K562 (cell line): ENCODE data around the gene MYL12A. TPM values are rescaled to one million over a fixed set of nuclear protein-coding genes. Genes with fewer than 3 reads are reported as not detected.

Experiments used
- DEAF1 ChIP-seq: fragments of 450-650 bp; formaldehyde crosslinking; IDR thresholded peaks from 2 replicates; pipeline ENCODE4 v1.4.0; 2020; ENCODE audit warnings: mild to moderate bottlenecking, moderate library complexity
- FOXK2 ChIP-seq, 2 experiments: fragments of 450-650 bp; IDR thresholded peaks in 1 of 2; conservative IDR thresholded peaks in 1 of 2; 2 replicates each; pipeline ENCODE4 v1.6.1; 2016; ENCODE audit warnings: low read depth in 2 of 2, mild to moderate bottlenecking in 1 of 2
- GATAD2A ChIP-seq: fragments of 450-650 bp; IDR thresholded peaks from 2 replicates; pipeline ENCODE4 v1.6.1; 2017
- GATAD2B ChIP-seq: fragments of 450-650 bp; IDR thresholded peaks from 2 replicates; pipeline ENCODE4 v1.6.1; 2017; ENCODE audit warnings: mild to moderate bottlenecking, borderline replicate concordance
- IFI16 ChIP-seq: fragments of 250-450 bp; sonication (Bioruptor Pico); IDR thresholded peaks from 2 replicates; pipeline ENCODE4 v2.1.2; 2022; ENCODE audit warnings: mild to moderate bottlenecking, inconsistent platforms
- MAFK ChIP-seq: IDR thresholded peaks from 2 replicates; pipeline ENCODE4 v1.6.1; 2011; ENCODE audit warnings: low read length, improper control_type of control experiment
- MEF2D ChIP-seq: conservative IDR thresholded peaks from 2 replicates; pipeline ENCODE4 v1.6.1; 2016; ENCODE audit warnings: low read depth, missing genetic modification characterization, missing compliant biosample characterization
- NEUROD1 ChIP-seq: fragments of 150-350 bp; IDR thresholded peaks from 2 replicates; pipeline ENCODE4 v1.6.1; 2014; ENCODE audit warnings: borderline replicate concordance, low read length, low read depth; ENCODE audit not compliant: partially characterized antibody
- NR2C1 ChIP-seq, 2 experiments: fragments of 450-650 bp; IDR thresholded peaks; 2 replicates each; pipeline ENCODE4 v1.6.1; 2017; ENCODE audit warnings: mild to moderate bottlenecking in 2 of 2, antibody characterized with exemption in 1 of 2, inconsistent platforms in 1 of 2, missing compliant biosample characterization in 1 of 2, missing genetic modification characterization in 1 of 2
- POLR2G ChIP-seq: fragments of 200-400 bp; formaldehyde crosslinking; IDR thresholded peaks from 2 replicates; pipeline ENCODE4 v1.6.1; 2017; ENCODE audit warnings: low read depth, mild to moderate bottlenecking, antibody characterized with exemption, low read length, moderate library complexity
- RAD51 ChIP-seq: fragments of 450-650 bp; IDR thresholded peaks from 2 replicates; pipeline ENCODE4 v1.7.1; 2016; ENCODE audit warnings: low read depth, mild to moderate bottlenecking, borderline replicate concordance
- TGIF2 ChIP-seq: sonication (generic); formaldehyde crosslinking; IDR thresholded peaks from 2 replicates; pipeline ENCODE4 v1.8.1; 2022; ENCODE audit warnings: mild to moderate bottlenecking, missing genetic modification reagents, moderate library complexity
- TSHZ1 ChIP-seq: fragments of 250-450 bp; sonication (Bioruptor Pico); IDR thresholded peaks from 2 replicates; pipeline ENCODE4 v1.4.0; 2020; ENCODE audit warnings: mild to moderate bottlenecking, moderate library complexity
- ZBTB2 ChIP-seq: fragments of 450-650 bp; IDR thresholded peaks from 2 replicates; pipeline ENCODE4 v1.6.1; 2016; ENCODE audit warnings: antibody characterized with exemption
- ZNF134 ChIP-seq: fragments of 250-450 bp; sonication (Bioruptor Pico); conservative IDR thresholded peaks from 2 replicates; pipeline ENCODE4 v1.4.0; 2020
- ZNF395 ChIP-seq: fragments of 200-800 bp; sonication (Bioruptor generic); IDR thresholded peaks from 2 replicates; pipeline ENCODE4 v1.6.1; 2017; ENCODE audit warnings: missing genetic modification characterization, missing compliant biosample characterization
- ZNF75A ChIP-seq: fragments of 450-650 bp; formaldehyde crosslinking; IDR thresholded peaks from 2 replicates; pipeline ENCODE4 v1.4.0; 2020; ENCODE audit warnings: mild to moderate bottlenecking
- polyA plus RNA-seq, 8 experiments: library from polyadenylated mRNA; depleted of rRNA in 4 of 8; stranded (reverse) in 5 of 8; unstranded in 3 of 8; fragments of >200 nt; fragmentation: Nextera tagmentation in 2 of 8; fragmentation: Illumina TruSeq in 1 of 8; extraction: Ambion mirVana in 2 of 8; extraction: Trizol in 1 of 8; gene quantifications; 2 replicates each; pipeline versions ENCODE4 v1.2.1 to v1.2.3, GENCODE V29; 2011 to 2014; ENCODE audit warnings: inconsistent platforms in 1 of 8, missing spikeins in 1 of 8
- total RNA-seq, 7 experiments: library from RNA; depleted of rRNA in 6 of 7; stranded (reverse); fragments of >200 nt in 6 of 7; fragmentation: Illumina TruSeq in 2 of 7; extraction: Trizol in 2 of 7; gene quantifications; 2 replicates each; pipeline versions ENCODE4 v1.2.1 to v1.2.3, GENCODE V29; 2011 to 2021; ENCODE audit warnings: low replicate concordance in 1 of 7
- TF ChIP-seq, protein P1 (sequence below): IDR thresholded peaks from 2 replicates; pipeline ENCODE4 v1.6.1; 2016; ENCODE audit warnings: missing genetic modification characterization, missing compliant biosample characterization

The MYL12A gene
- total and polyA plus RNA-seq, 9 of the 15 experiments (the other 6 are each of a cell fraction or from before 2014, with no cell fraction given): 308 to 1,031 (median 559) TPM

GRCh38 chr18:3213300-3214059 lies 34.1 kb upstream of the MYL12A start (continued):
- TF ChIP-seq GATAD2A (no peak), IFI16 (no peak), FOXK2 (conservative IDR thresholded peaks at IDR 0.05 in 1 of 2, IDR thresholded peaks at IDR 0.05 in 1 of 2; ENCODE audit: low read depth in 2 of 2) (no peak), MAFK (no peak), MEF2D (tag) (no peak), ZNF134 (CRISPR knock-in tag) (no peak), ZBTB2 (no peak), RAD51 (no peak), NEUROD1 (no peak), NR2C1 (IDR thresholded peaks at IDR 0.05) (no peak), NR2C1 (tag; IDR thresholded peaks at IDR 0.05) (no peak), TGIF2 (no peak), ZNF75A (CRISPR knock-in tag) (no peak), POLR2G (no peak), GATAD2B (no peak), DEAF1 (no peak), TSHZ1 (CRISPR knock-in tag) (no peak), ZNF395 (CRISPR knock-in tag) (no peak)
- TF ChIP-seq, protein P1, sequence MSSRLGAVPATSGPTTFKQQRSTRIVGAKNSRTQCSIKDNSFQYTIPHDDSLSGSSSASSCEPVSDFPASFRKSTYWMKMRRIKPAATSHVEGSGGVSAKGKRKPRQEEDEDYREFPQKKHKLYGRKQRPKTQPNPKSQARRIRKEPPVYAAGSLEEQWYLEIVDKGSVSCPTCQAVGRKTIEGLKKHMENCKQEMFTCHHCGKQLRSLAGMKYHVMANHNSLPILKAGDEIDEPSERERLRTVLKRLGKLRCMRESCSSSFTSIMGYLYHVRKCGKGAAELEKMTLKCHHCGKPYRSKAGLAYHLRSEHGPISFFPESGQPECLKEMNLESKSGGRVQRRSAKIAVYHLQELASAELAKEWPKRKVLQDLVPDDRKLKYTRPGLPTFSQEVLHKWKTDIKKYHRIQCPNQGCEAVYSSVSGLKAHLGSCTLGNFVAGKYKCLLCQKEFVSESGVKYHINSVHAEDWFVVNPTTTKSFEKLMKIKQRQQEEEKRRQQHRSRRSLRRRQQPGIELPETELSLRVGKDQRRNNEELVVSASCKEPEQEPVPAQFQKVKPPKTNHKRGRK (tag): no peak
